ENCODE measurements around the gene ZNF574. TPM values are rescaled to one million over a fixed set of nuclear protein-coding genes. Genes with fewer than 3 reads are reported as not detected.
"Not testable (repeated sequence)": the region's sequence is repeated elsewhere in the genome, so short reads cannot be mapped to it uniquely, and the experiment has no call there.

ZNF574 gene
- total RNA-seq, 1 donor from 2014 or later = 17.3 TPM

GRCh38 chr19:42095814-42096230 lies 19.9 kb downstream of the ZNF574 start:
- H3K36me3 ChIP-seq (ENCODE audit: control insufficient read depth, insufficient read depth, low read length) = no peaks in the 10 kb centered on the region
- no peak for TF ChIP-seq CTCF (IDR thresholded peaks at IDR 0.05; ENCODE audit: insufficient read depth, low read length, poor library complexity, severe bottlenecking)
- no peak overlapping the region for H3K4me3 ChIP-seq (ENCODE audit: low read depth, low read length)
- H3K27me3 ChIP-seq (ENCODE audit: control insufficient read depth, insufficient read depth, low read length) = peaks cover 9% of the 10 kb centered on the region
- no peak for DNase-seq (ENCODE audit: low read depth)

- no peaks in the 10 kb centered on the region for H3K36me3 ChIP-seq (ENCODE audit: control insufficient read depth, insufficient read depth, low read length)
- no peak for TF ChIP-seq CTCF (IDR thresholded peaks at IDR 0.05; ENCODE audit: insufficient read depth, low read length, poor library complexity, severe bottlenecking)
- DNase-seq (ENCODE audit: low read depth) = no peak
- no peak overlapping the region for H3K4me3 ChIP-seq (ENCODE audit: low read depth, low read length)
- peaks cover 9% of the 10 kb centered on the region for H3K27me3 ChIP-seq (ENCODE audit: control insufficient read depth, insufficient read depth, low read length)
Measured at GRCh38 chr19:42096255-42096837, 20.4 kb downstream of the ZNF574 start.

- Histone ChIP-seq H3K36me3 (ENCODE audit: control insufficient read depth, insufficient read depth, low read length) (no peaks in the 10 kb centered on the region), H3K4me3 (ENCODE audit: low read depth, low read length) (no peak overlapping the region), H3K27me3 (ENCODE audit: control insufficient read depth, insufficient read depth, low read length) (peaks cover 9% of the 10 kb centered on the region)
- DNase-seq (ENCODE audit: low read depth) = no peak
- no peak for TF ChIP-seq CTCF (IDR thresholded peaks at IDR 0.05; ENCODE audit: insufficient read depth, low read length, poor library complexity, severe bottlenecking)
Measured at GRCh38 chr19:42097461-42097860, 21.5 kb downstream of the ZNF574 start.

GRCh38 chr19:42098781-42099180 lies 22.8 kb downstream of the ZNF574 start:
- no peak overlapping the region for H3K4me3 ChIP-seq (ENCODE audit: low read depth, low read length)
- no peaks in the 10 kb centered on the region for H3K36me3 ChIP-seq (ENCODE audit: control insufficient read depth, insufficient read depth, low read length)
- peaks cover 9% of the 10 kb centered on the region for H3K27me3 ChIP-seq (ENCODE audit: control insufficient read depth, insufficient read depth, low read length)
- no peak for DNase-seq (ENCODE audit: low read depth)
- TF ChIP-seq CTCF (IDR thresholded peaks at IDR 0.05; ENCODE audit: insufficient read depth, low read length, poor library complexity, severe bottlenecking) = no peak

- Histone ChIP-seq H3K4me3 (ENCODE audit: low read depth, low read length) (no peak overlapping the region), H3K27me3 (ENCODE audit: control insufficient read depth, insufficient read depth, low read length) (peaks cover 9% of the 10 kb centered on the region), H3K36me3 (ENCODE audit: control insufficient read depth, insufficient read depth, low read length) (no peaks in the 10 kb centered on the region)
- TF ChIP-seq CTCF (IDR thresholded peaks at IDR 0.05; ENCODE audit: insufficient read depth, low read length, poor library complexity, severe bottlenecking) = no peak
- no peak for DNase-seq (ENCODE audit: low read depth)
Measured at GRCh38 chr19:42099336-42099925, 23.5 kb downstream of the ZNF574 start.

GRCh38 chr19:42100241-42100640 lies 24.3 kb downstream of the ZNF574 start:
- not testable (repeated sequence) for DNase-seq (ENCODE audit: low read depth); H3K4me3 ChIP-seq (ENCODE audit: low read depth, low read length); H3K36me3 ChIP-seq (ENCODE audit: control insufficient read depth, insufficient read depth, low read length); H3K27me3 ChIP-seq (ENCODE audit: control insufficient read depth, insufficient read depth, low read length)

All from kidney epithelial cell (primary cell).